D721Med (cell line): ENCODE data around the gene AGPAT3.

Source experiments
- DNase-seq: peaks from one replicate; pipeline ENCODE4 v3.0.0; 2011; ENCODE audit warnings: low spot score; ENCODE audit not compliant: insufficient read length
- FAIRE-seq: peaks from 2 replicates; lab custom pipeline; 2011; peaks lifted over from hg19 to GRCh38; lab: Jason Lieb, UNC
- TF ChIP-seq, protein P1 (sequence below): IDR thresholded peaks from 2 replicates; pipeline ENCODE4 v1.5.1; 2012; ENCODE audit warnings: mild to moderate bottlenecking, control low read depth; ENCODE audit not compliant: insufficient read depth; ENCODE audit errors: missing control alignments

The AGPAT3 gene

DNA sequence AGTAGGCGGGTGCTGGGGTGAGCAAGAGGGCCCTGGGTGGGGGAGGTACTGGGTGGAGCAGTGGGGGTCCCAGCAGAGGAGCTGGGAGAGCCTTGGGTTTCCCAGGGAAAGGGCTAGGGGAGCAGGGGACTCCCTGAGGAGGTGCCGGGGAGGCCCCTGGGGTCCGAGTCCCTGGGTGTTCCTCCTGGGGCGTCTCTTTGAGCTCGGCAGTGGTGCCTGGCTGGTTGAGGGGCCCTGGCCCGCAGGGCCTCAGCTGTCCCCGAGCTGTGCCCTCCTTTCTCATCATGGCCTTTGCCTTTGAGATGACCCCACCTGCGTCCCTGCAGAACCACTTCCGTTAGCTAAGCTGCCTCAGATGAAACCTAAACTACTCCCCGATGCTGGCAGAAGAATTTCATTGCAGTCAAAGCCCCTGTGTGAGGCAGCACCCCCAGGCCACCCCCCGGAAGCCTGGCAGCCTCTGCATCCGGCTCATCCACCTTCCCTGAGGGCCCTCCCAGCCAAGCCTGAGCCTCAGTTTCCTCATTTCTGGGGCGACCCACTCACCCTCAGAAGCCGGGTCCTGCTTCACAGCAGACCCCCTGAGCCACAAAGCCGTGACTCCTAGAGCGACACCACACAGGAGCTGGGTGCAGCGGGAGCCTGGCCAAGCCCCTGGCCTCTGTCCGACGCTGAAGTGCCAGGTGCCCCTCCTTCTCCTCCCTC is 103.5 kb downstream of the AGPAT3 start:
- TF ChIP-seq, protein P1, sequence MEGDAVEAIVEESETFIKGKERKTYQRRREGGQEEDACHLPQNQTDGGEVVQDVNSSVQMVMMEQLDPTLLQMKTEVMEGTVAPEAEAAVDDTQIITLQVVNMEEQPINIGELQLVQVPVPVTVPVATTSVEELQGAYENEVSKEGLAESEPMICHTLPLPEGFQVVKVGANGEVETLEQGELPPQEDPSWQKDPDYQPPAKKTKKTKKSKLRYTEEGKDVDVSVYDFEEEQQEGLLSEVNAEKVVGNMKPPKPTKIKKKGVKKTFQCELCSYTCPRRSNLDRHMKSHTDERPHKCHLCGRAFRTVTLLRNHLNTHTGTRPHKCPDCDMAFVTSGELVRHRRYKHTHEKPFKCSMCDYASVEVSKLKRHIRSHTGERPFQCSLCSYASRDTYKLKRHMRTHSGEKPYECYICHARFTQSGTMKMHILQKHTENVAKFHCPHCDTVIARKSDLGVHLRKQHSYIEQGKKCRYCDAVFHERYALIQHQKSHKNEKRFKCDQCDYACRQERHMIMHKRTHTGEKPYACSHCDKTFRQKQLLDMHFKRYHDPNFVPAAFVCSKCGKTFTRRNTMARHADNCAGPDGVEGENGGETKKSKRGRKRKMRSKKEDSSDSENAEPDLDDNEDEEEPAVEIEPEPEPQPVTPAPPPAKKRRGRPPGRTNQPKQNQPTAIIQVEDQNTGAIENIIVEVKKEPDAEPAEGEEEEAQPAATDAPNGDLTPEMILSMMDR = no peak
- FAIRE-seq (no peak), DNase-seq (no peak)

DNA sequence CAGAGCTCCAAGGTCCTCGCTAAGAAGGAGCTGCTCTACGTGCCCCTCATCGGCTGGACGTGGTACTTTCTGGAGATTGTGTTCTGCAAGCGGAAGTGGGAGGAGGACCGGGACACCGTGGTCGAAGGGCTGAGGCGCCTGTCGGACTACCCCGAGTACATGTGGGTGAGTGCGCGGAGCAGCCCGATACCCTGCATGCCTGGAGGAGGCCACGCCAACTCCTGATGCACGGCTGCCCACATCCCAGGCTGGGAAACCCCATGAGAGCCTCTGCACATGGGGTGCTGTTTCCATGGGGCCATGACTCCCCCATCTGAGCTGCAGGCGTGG is 104.1 kb downstream of the AGPAT3 start:
- no peak for FAIRE-seq
- no peak for DNase-seq
- TF ChIP-seq, protein P1 = no peak

DNA sequence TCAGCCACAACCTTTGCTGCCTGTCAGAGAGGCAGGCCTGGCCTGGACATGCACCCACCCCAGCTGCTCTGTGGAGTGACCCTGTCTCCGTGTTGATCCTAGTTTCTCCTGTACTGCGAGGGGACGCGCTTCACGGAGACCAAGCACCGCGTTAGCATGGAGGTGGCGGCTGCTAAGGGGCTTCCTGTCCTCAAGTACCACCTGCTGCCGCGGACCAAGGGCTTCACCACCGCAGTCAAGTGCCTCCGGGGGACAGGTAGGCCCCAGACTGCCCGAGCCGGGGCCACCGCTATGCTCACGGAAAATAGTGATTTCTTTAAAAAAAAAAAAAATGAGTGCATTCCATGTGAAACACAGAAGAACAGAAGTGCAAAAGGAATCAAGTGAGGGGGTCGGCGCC is 105.5 kb downstream of the AGPAT3 start:
- FAIRE-seq (no peak), DNase-seq (no peak)
- TF ChIP-seq, protein P1 = no peak

DNA sequence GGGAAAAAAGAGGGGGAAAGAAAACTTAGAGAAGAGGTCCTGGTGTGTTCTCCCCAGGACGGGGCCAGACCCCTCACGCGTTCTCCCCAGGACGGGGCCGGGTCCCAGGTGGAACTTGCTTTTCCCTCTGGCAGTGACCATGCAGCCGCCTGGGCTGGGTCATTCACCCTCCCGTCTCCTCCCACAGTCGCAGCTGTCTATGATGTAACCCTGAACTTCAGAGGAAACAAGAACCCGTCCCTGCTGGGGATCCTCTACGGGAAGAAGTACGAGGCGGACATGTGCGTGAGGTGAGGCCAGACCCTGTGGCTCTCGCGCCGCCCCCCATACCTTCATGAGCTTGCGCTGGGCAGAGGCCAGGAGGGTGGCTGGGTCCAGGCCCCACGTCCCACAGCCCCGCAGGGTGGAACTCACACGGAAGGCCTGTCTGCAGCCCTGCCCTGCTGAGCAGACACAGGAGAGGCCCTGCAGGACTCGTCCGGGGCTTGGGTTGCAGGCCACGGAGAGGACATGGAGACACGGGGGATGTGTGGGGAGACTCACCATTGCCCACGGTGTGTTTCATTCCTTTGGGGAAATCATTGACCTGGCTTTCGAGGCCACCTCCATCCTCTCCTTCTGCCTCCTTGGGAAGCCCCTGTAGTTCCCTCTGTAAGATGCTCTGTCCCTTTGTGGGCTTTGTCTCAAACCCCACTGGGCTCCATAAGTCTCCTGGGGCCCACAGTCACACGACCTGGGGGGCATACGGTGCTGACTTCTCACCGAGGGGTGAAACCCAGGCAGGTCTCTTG is 106.4 kb downstream of the AGPAT3 start:
- FAIRE-seq (no peak), DNase-seq (no peak)
- TF ChIP-seq, protein P1 = no peak

DNA sequence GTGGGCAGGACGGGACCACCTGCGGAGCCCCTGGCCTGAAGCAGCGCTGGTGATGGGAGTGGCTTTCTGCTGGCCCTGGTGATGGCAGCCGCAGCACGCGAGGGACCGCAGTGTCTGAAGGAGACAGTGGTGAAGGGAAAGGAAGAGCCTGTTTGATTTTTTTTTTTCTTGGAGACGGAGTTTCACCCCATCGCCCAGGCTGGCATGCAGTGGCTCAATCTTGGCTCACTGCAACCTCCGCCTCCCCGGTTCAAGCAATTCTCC is 106.9 kb downstream of the AGPAT3 start:
- TF ChIP-seq, protein P1 = no peak
- DNase-seq = no peak

DNA sequence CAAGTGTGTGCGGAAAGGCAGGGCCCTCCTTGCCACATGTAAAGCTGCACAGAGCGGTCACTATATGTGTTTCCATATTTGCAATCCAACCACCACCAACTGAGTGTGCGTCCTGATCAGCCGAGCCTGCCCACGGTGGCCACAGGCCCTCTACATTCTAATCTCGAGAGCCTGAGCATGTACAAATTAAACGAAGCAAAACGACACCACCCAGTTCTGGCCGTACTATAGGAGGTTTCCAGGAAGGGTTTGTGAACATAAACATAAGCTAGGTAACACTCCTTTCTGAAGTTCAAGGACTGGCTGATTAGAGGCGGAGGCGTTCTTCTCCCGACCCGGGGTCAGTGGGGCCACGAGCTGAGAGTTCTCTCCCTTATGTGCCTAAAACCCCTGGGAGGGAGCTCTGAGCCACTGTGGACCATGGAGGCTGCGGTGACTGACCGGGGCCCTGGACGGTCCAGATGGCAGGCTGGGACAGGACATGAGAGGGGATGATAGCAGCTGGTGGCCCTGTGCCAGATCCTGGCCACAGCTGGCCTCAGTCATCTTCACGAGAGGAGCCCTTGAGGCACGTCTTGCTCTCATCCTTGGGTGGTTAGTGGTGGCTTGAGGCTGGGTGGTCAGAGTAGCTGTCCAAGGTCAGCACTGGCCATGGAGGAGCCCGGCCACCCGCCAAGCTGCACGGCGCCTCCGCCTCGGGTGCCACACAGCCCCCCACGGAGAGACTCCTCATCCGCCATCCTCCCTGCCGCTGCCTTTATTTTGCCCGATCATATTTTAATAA is 108.0 kb downstream of the AGPAT3 start:
- TF ChIP-seq, protein P1 = no peak
- no peak for FAIRE-seq
- DNase-seq = no peak

More for the DNA sequence above, 106.9 kb downstream of the AGPAT3 start:
- FAIRE-seq = no peak
